ENCODE results near the gene MEGF8. TPM values are rescaled to one million over a fixed set of nuclear protein-coding genes. Genes with fewer than 3 reads are reported as not detected.

MEGF8 gene
- total and polyA plus RNA-seq, 2 of the 13 experiments (the other 11 are each of a cell fraction or from before 2014, with no cell fraction given), result 4.0 to 8.8 TPM

DNA sequence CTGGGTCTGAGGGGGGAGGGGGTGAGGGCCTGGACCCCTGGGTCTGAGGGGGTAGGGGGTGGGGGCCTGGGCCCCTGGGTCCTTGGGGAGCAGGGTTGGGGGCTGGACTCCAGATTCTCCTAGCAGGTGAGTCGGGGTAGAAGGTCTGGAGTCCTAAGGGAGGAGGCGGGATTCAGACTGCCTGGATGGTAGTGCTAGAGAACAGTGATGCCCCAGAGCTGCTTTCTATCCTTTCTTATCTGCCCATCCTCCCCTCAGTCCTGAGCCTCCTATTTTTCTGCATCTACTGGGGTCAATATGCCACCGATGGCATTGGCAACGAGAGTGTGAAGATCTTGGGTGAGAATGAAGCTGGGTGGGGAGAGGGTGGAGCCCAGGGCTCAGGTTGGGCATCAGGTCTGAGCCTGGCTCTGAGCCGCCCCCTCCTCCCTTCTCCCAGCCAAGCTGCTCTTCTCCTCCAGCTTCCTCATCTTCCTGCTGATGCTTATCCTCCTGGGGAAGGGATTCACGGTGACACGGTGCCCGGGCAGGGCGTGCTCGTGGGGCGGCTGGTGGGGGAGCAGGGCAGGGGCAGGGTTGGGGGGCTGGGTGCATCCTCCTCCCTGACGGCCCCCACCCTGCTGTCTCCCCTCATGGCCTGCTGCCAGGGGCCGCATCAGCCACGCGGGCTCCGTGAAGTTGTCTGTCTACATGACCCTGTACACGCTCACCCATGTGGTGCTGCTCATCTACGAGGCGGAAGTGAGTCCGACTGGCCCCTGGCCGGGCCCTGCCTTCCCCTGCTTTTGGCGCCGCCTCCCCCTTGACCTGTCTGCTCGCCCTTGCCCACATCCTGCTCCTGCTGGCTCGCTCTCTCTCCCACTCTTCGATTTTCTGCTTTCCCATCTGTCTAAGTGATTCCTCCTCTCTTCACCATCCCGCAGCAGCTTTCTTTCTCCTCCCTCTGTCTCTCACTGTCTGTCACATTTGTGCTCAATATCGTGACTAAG, 8.9 kb upstream of the MEGF8 start (continued):
- no peak for TF ChIP-seq HNRNPH1 (optimal IDR thresholded peaks at IDR 0.05; ENCODE audit: low read depth, low read length)
- no peak for TF ChIP-seq FOXC1 (CRISPR knock-in tag; IDR thresholded peaks at IDR 0.05; ENCODE audit: borderline replicate concordance)
- no peak for TF ChIP-seq ZNF256 (CRISPR knock-in tag; conservative IDR thresholded peaks at IDR 0.05)
- TF ChIP-seq ZBTB1 (CRISPR knock-in tag; IDR thresholded peaks at IDR 0.05; ENCODE audit: borderline replicate concordance), result no peak
- TF ChIP-seq, protein P1, sequence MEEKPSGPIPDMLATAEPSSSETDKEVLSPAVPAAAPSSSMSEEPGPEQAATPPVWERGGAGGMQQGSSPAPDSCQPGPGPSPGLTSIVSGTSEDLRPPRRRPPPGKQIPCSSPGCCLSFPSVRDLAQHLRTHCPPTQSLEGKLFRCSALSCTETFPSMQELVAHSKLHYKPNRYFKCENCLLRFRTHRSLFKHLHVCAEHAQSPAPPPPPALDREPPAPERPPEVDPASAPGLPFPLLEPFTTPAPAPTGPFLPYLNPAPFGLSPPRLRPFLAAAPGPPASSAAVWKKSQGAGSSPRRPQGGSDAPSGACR (CRISPR knock-in tag; IDR thresholded peaks at IDR 0.05), result no peak
- no peak for TF ChIP-seq ZNF567 (CRISPR knock-in tag; IDR thresholded peaks at IDR 0.05; ENCODE audit: borderline replicate concordance)
- TF ChIP-seq, protein P2, sequence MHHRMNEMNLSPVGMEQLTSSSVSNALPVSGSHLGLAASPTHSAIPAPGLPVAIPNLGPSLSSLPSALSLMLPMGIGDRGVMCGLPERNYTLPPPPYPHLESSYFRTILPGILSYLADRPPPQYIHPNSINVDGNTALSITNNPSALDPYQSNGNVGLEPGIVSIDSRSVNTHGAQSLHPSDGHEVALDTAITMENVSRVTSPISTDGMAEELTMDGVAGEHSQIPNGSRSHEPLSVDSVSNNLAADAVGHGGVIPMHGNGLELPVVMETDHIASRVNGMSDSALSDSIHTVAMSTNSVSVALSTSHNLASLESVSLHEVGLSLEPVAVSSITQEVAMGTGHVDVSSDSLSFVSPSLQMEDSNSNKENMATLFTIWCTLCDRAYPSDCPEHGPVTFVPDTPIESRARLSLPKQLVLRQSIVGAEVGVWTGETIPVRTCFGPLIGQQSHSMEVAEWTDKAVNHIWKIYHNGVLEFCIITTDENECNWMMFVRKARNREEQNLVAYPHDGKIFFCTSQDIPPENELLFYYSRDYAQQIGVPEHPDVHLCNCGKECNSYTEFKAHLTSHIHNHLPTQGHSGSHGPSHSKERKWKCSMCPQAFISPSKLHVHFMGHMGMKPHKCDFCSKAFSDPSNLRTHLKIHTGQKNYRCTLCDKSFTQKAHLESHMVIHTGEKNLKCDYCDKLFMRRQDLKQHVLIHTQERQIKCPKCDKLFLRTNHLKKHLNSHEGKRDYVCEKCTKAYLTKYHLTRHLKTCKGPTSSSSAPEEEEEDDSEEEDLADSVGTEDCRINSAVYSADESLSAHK (CRISPR knock-in tag; IDR thresholded peaks at IDR 0.05; ENCODE audit: borderline replicate concordance), result no peak
- TF ChIP-seq RFX3 (CRISPR knock-in tag; IDR thresholded peaks at IDR 0.05), result no peak
- TF ChIP-seq, protein P3, sequence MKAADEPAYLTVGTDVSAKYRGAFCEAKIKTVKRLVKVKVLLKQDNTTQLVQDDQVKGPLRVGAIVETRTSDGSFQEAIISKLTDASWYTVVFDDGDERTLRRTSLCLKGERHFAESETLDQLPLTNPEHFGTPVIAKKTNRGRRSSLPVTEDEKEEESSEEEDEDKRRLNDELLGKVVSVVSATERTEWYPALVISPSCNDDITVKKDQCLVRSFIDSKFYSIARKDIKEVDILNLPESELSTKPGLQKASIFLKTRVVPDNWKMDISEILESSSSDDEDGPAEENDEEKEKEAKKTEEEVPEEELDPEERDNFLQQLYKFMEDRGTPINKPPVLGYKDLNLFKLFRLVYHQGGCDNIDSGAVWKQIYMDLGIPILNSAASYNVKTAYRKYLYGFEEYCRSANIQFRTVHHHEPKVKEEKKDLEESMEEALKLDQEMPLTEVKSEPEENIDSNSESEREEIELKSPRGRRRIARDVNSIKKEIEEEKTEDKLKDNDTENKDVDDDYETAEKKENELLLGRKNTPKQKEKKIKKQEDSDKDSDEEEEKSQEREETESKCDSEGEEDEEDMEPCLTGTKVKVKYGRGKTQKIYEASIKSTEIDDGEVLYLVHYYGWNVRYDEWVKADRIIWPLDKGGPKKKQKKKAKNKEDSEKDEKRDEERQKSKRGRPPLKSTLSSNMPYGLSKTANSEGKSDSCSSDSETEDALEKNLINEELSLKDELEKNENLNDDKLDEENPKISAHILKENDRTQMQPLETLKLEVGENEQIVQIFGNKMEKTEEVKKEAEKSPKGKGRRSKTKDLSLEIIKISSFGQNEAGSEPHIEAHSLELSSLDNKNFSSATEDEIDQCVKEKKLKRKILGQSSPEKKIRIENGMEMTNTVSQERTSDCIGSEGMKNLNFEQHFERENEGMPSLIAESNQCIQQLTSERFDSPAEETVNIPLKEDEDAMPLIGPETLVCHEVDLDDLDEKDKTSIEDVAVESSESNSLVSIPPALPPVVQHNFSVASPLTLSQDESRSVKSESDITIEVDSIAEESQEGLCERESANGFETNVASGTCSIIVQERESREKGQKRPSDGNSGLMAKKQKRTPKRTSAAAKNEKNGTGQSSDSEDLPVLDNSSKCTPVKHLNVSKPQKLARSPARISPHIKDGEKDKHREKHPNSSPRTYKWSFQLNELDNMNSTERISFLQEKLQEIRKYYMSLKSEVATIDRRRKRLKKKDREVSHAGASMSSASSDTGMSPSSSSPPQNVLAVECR (CRISPR knock-in tag; IDR thresholded peaks at IDR 0.05; ENCODE audit: borderline replicate concordance), result no peak
- no peak for TF ChIP-seq ZNF570 (CRISPR knock-in tag; IDR thresholded peaks at IDR 0.05; ENCODE audit: borderline replicate concordance)
- TF ChIP-seq, protein P4, sequence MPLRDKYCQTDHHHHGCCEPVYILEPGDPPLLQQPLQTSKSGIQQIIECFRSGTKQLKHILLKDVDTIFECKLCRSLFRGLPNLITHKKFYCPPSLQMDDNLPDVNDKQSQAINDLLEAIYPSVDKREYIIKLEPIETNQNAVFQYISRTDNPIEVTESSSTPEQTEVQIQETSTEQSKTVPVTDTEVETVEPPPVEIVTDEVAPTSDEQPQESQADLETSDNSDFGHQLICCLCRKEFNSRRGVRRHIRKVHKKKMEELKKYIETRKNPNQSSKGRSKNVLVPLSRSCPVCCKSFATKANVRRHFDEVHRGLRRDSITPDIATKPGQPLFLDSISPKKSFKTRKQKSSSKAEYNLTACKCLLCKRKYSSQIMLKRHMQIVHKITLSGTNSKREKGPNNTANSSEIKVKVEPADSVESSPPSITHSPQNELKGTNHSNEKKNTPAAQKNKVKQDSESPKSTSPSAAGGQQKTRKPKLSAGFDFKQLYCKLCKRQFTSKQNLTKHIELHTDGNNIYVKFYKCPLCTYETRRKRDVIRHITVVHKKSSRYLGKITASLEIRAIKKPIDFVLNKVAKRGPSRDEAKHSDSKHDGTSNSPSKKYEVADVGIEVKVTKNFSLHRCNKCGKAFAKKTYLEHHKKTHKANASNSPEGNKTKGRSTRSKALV (CRISPR knock-in tag; IDR thresholded peaks at IDR 0.05), result no peak
- no peak for TF ChIP-seq HMG20B (CRISPR knock-in tag; conservative IDR thresholded peaks at IDR 0.05)
- 0 out of 2 replicates have a peak, but pooled peaks have one; percentile 34 for TF ChIP-seq SRY (CRISPR knock-in tag; IDR thresholded peaks at IDR 0.05)
- no peak for TF ChIP-seq ZNF616 (CRISPR knock-in tag; IDR thresholded peaks at IDR 0.05; ENCODE audit: low read depth)
- TF ChIP-seq ZBTB3 (CRISPR knock-in tag; IDR thresholded peaks at IDR 0.05; ENCODE audit: borderline replicate concordance, low read depth), result no peak
- no peak for TF ChIP-seq ZC3H13 (CRISPR knock-in tag; IDR thresholded peaks at IDR 0.05)
- TF ChIP-seq DNMT3B (CRISPR knock-in tag; conservative IDR thresholded peaks at IDR 0.05), result no peak
- TF ChIP-seq AHR (CRISPR knock-in tag; IDR thresholded peaks at IDR 0.05), result 0 out of 2 replicates have a peak, but pooled peaks have one; percentile 51
- TF ChIP-seq ZNF547 (CRISPR knock-in tag; IDR thresholded peaks at IDR 0.05), result no peak
